GM06990 (cell line): ENCODE data around the gene SCART1.
"Not testable (repeated sequence)": the region's sequence is repeated elsewhere in the genome, so short reads cannot be mapped to it uniquely, and the experiment has no call there.

Source experiments
- DNase-seq: peaks from one replicate; pipeline ENCODE4 v3.0.0-alpha.2; 2011; ENCODE audit not compliant: insufficient read length; ENCODE audit errors: extremely low read depth
- H3K27me3 ChIP-seq: replicated peaks from 2 replicates; pipeline ENCODE4 v1.6.0; 2011; ENCODE audit warnings: low read length; ENCODE audit not compliant: control insufficient read depth, insufficient read depth
- H3K36me3 ChIP-seq: 2 replicates; pipeline ENCODE4 v1.5.1; 2011; ENCODE audit warnings: low read length; ENCODE audit not compliant: control insufficient read depth, insufficient read depth
- H3K4me3 ChIP-seq: replicated peaks from 2 replicates; pipeline ENCODE4 v1.5.1; 2011; ENCODE audit warnings: low read depth, mild to moderate bottlenecking, control low read depth, low read length
- CTCF ChIP-seq: IDR thresholded peaks from 2 replicates; pipeline ENCODE4 v1.5.1; 2011; ENCODE audit warnings: low read length, control low read depth, mild to moderate bottlenecking, inconsistent platforms; ENCODE audit not compliant: insufficient read depth, poor library complexity, severe bottlenecking

SCART1 gene

GRCh38 chr10:133481657-133482056 is 27.9 kb downstream of the SCART1 start:
- H3K36me3 ChIP-seq, result no peaks in the 10 kb centered on the region
- no peak overlapping the region for H3K4me3 ChIP-seq
- DNase-seq, result no peak
- TF ChIP-seq CTCF, result no peak
- no peaks in the 10 kb centered on the region for H3K27me3 ChIP-seq

- H3K27me3 ChIP-seq, result no peaks in the 10 kb centered on the region
- H3K4me3 ChIP-seq, result no peak overlapping the region
- no peak for DNase-seq
- no peaks in the 10 kb centered on the region for H3K36me3 ChIP-seq
- TF ChIP-seq CTCF, result no peak
Observed at GRCh38 chr10:133484818-133485217, 31.1 kb downstream of the SCART1 start.

- DNase-seq, result no peak
- H3K36me3 ChIP-seq, result no peaks in the 10 kb centered on the region
- TF ChIP-seq CTCF, result no peak
- no peaks in the 10 kb centered on the region for H3K27me3 ChIP-seq
- H3K4me3 ChIP-seq, result no peak overlapping the region
Observed at GRCh38 chr10:133487085-133487484, 33.3 kb downstream of the SCART1 start.

GRCh38 chr10:133488354-133488753 is 34.6 kb downstream of the SCART1 start:
- Histone ChIP-seq H3K4me3 (no peak overlapping the region), H3K27me3 (no peaks in the 10 kb centered on the region), H3K36me3 (no peaks in the 10 kb centered on the region)
- DNase-seq, result no peak
- no peak for TF ChIP-seq CTCF

- no peaks in the 10 kb centered on the region for H3K36me3 ChIP-seq
- TF ChIP-seq CTCF, result no peak
Observed at GRCh38 chr10:133489816-133490588, 36.3 kb downstream of the SCART1 start.

GRCh38 chr10:133493562-133493961 is 39.8 kb downstream of the SCART1 start:
- not testable (repeated sequence) for H3K27me3 ChIP-seq

More at GRCh38 chr10:133489816-133490588, 36.3 kb downstream of the SCART1 start:
- no peaks in the 10 kb centered on the region for H3K27me3 ChIP-seq
- peak; percentile 45 for DNase-seq
- H3K4me3 ChIP-seq, result no peak overlapping the region

More at GRCh38 chr10:133493562-133493961, 39.8 kb downstream of the SCART1 start:
- H3K36me3 ChIP-seq, DNase-seq, H3K4me3 ChIP-seq: not testable (repeated sequence)
